IgD-negative memory B cell (primary cell): ENCODE measurements around the gene IFT27. TPM values are rescaled to one million over a fixed set of nuclear protein-coding genes. Genes with fewer than 3 reads are reported as not detected.
"Not testable (repeated sequence)": the region's sequence is repeated elsewhere in the genome, so short reads cannot be mapped to it uniquely, and the experiment has no call there.

Source experiments
- H3K27ac Mint-ChIP-seq, 3 donors: one replicate each; pipeline ENCODE4 v1.8.0; 2020 to 2022; ENCODE audit warnings: mild to moderate bottlenecking in 3 of 3, mixed read lengths in 3 of 3, moderate library complexity in 1 of 3
- H3K27me3 Mint-ChIP-seq: one replicate; pipeline ENCODE4 v1.8.0; 2021; ENCODE audit warnings: mixed read lengths
- H3K36me3 Mint-ChIP-seq: one replicate; pipeline ENCODE4 v1.8.0; 2020; ENCODE audit warnings: mild to moderate bottlenecking, mixed read lengths
- H3K4me1 Mint-ChIP-seq, 3 donors: one replicate each; pipeline ENCODE4 v1.8.0; 2020 to 2022; ENCODE audit warnings: mixed read lengths in 3 of 3, mild to moderate bottlenecking in 1 of 3
- H3K4me3 Mint-ChIP-seq, 4 donors: one replicate each; pipeline ENCODE4 v1.8.0; 2020 to 2022; ENCODE audit warnings: mild to moderate bottlenecking in 4 of 4, mixed read lengths in 4 of 4, moderate library complexity in 3 of 4
- H3K9me3 Mint-ChIP-seq, 3 donors: one replicate each; pipeline ENCODE4 v1.8.0; 2020 to 2021; ENCODE audit warnings: mixed read lengths in 3 of 3, mild to moderate bottlenecking in 1 of 3
- polyA plus RNA-seq: library from polyadenylated mRNA; unstranded; fragments of 300-500 nt; fragmentation: Illumina TruSeq; gene quantifications from one replicate; pipeline ENCODE4 v1.2.3, GENCODE V29; 2021

Gene IFT27
- polyA plus RNA-seq, 1 donor from 2014 or later = 12.4 TPM

- H3K4me1 Mint-ChIP-seq = peaks cover 0 to 4% (median 1%) of the 10 kb centered on the region in 3 donors
- peaks cover 2% of the 10 kb centered on the region for H3K36me3 Mint-ChIP-seq
Observed at GRCh38 chr22:36736701-36737320, 39.1 kb downstream of the IFT27 start.

GRCh38 chr22:36734171-36735058 lies 41.5 kb downstream of the IFT27 start:
- Mint-ChIP-seq H3K4me1 (peaks cover 0 to 4% (median 1%) of the 10 kb centered on the region in 3 donors), H3K36me3 (peaks cover 2% of the 10 kb centered on the region), H3K9me3 (peaks cover 3 to 4% (median 3%) of the 10 kb centered on the region in 3 donors), H3K4me3 (no peak overlapping the region), H3K27me3 (peaks cover 33% of the 10 kb centered on the region), H3K27ac (no peak overlapping the region)

More at GRCh38 chr22:36736701-36737320, 39.1 kb downstream of the IFT27 start:
- H3K4me3 Mint-ChIP-seq = no peak overlapping the region
- H3K27me3 Mint-ChIP-seq = peaks cover 30% of the 10 kb centered on the region
- H3K9me3 Mint-ChIP-seq = peaks cover 3 to 10% (median 3%) of the 10 kb centered on the region in 3 donors
- no peak overlapping the region for H3K27ac Mint-ChIP-seq

GRCh38 chr22:36733271-36733670 lies 42.6 kb downstream of the IFT27 start:
- H3K27ac Mint-ChIP-seq = no peak overlapping the region
- H3K4me3 Mint-ChIP-seq = no peak overlapping the region
- H3K9me3 Mint-ChIP-seq = peaks cover 0 to 1% (median 0%) of the 10 kb centered on the region in 3 donors
- H3K27me3 Mint-ChIP-seq = peaks cover 32% of the 10 kb centered on the region
- H3K4me1 Mint-ChIP-seq = peaks cover 0 to 2% (median 1%) of the 10 kb centered on the region in 3 donors
- H3K36me3 Mint-ChIP-seq = no peaks in the 10 kb centered on the region

GRCh38 chr22:36732609-36733008 lies 43.3 kb downstream of the IFT27 start:
- H3K27ac Mint-ChIP-seq = no peak overlapping the region
- H3K4me3 Mint-ChIP-seq = no peak overlapping the region
- no peaks in the 10 kb centered on the region for H3K36me3 Mint-ChIP-seq
- H3K4me1 Mint-ChIP-seq = peaks cover 0 to 1% (median 0%) of the 10 kb centered on the region in 3 donors
- peaks cover 32% of the 10 kb centered on the region for H3K27me3 Mint-ChIP-seq
- peaks cover 0 to 1% (median 0%) of the 10 kb centered on the region in 3 donors for H3K9me3 Mint-ChIP-seq

GRCh38 chr22:36731916-36732315 lies 44.0 kb downstream of the IFT27 start:
- no peaks in the 10 kb centered on the region for H3K36me3 Mint-ChIP-seq
- H3K9me3 Mint-ChIP-seq = peaks cover 0 to 1% (median 0%) of the 10 kb centered on the region in 3 donors
- H3K27ac Mint-ChIP-seq = no peak overlapping the region
- peaks cover 0 to 1% (median 0%) of the 10 kb centered on the region in 3 donors for H3K4me1 Mint-ChIP-seq
- H3K27me3 Mint-ChIP-seq = peaks cover 27% of the 10 kb centered on the region
- no peak overlapping the region for H3K4me3 Mint-ChIP-seq

- not testable (repeated sequence) for H3K36me3 Mint-ChIP-seq, H3K4me1 Mint-ChIP-seq, H3K9me3 Mint-ChIP-seq, H3K4me3 Mint-ChIP-seq, H3K27ac Mint-ChIP-seq
- H3K27me3 Mint-ChIP-seq = peaks cover 27% of the 10 kb centered on the region
Observed at GRCh38 chr22:36731321-36731720, 44.6 kb downstream of the IFT27 start.

- Mint-ChIP-seq H3K27me3 (peaks cover 27% of the 10 kb centered on the region), H3K9me3 (no peaks in the 10 kb centered on the region), H3K36me3 (no peaks in the 10 kb centered on the region), H3K27ac (no peak overlapping the region), H3K4me1 (peaks cover 0 to 1% (median 0%) of the 10 kb centered on the region in 3 donors), H3K4me3 (no peak overlapping the region)
Observed at GRCh38 chr22:36730176-36730858, 45.6 kb downstream of the IFT27 start.

GRCh38 chr22:36729321-36729720 lies 46.6 kb downstream of the IFT27 start:
- peaks cover 0 to 1% (median 0%) of the 10 kb centered on the region in 3 donors for H3K4me1 Mint-ChIP-seq
- no peak overlapping the region for H3K4me3 Mint-ChIP-seq
- peaks cover 29% of the 10 kb centered on the region for H3K27me3 Mint-ChIP-seq
- no peak overlapping the region for H3K27ac Mint-ChIP-seq
- no peaks in the 10 kb centered on the region for H3K9me3 Mint-ChIP-seq
- no peaks in the 10 kb centered on the region for H3K36me3 Mint-ChIP-seq

- Mint-ChIP-seq H3K27ac (no peak overlapping the region), H3K9me3 (no peaks in the 10 kb centered on the region), H3K36me3 (no peaks in the 10 kb centered on the region), H3K27me3 (peaks cover 23% of the 10 kb centered on the region), H3K4me3 (no peak overlapping the region), H3K4me1 (no peaks in the 10 kb centered on the region)
Observed at GRCh38 chr22:36728505-36728904, 47.4 kb downstream of the IFT27 start.

GRCh38 chr22:36727927-36728488 lies 47.9 kb downstream of the IFT27 start:
- no peak overlapping the region for H3K27ac Mint-ChIP-seq
- no peaks in the 10 kb centered on the region for H3K9me3 Mint-ChIP-seq
- no peaks in the 10 kb centered on the region for H3K4me1 Mint-ChIP-seq
- no peak overlapping the region for H3K4me3 Mint-ChIP-seq
- H3K27me3 Mint-ChIP-seq = peaks cover 24% of the 10 kb centered on the region
- no peaks in the 10 kb centered on the region for H3K36me3 Mint-ChIP-seq

GRCh38 chr22:36727110-36727509 lies 48.8 kb downstream of the IFT27 start:
- peaks cover 3% of the 10 kb centered on the region for H3K36me3 Mint-ChIP-seq
- H3K9me3 Mint-ChIP-seq = no peaks in the 10 kb centered on the region
- H3K27ac Mint-ChIP-seq = no peak overlapping the region
- no peak overlapping the region for H3K4me3 Mint-ChIP-seq
- peaks cover 29% of the 10 kb centered on the region for H3K27me3 Mint-ChIP-seq
- H3K4me1 Mint-ChIP-seq = no peaks in the 10 kb centered on the region

GRCh38 chr22:36726007-36726380 lies 49.9 kb downstream of the IFT27 start:
- peaks cover 28% of the 10 kb centered on the region for H3K27me3 Mint-ChIP-seq
- no peak overlapping the region for H3K27ac Mint-ChIP-seq
- H3K9me3 Mint-ChIP-seq = no peaks in the 10 kb centered on the region
- no peak overlapping the region for H3K4me3 Mint-ChIP-seq
- no peaks in the 10 kb centered on the region for H3K4me1 Mint-ChIP-seq
- peaks cover 3% of the 10 kb centered on the region for H3K36me3 Mint-ChIP-seq

- Mint-ChIP-seq H3K27me3 (peaks cover 32% of the 10 kb centered on the region), H3K27ac (no peak overlapping the region), H3K4me3 (no peak overlapping the region), H3K4me1 (no peaks in the 10 kb centered on the region), H3K9me3 (no peaks in the 10 kb centered on the region), H3K36me3 (peaks cover 3% of the 10 kb centered on the region)
Observed at GRCh38 chr22:36725366-36726006, 50.4 kb downstream of the IFT27 start.

- H3K4me1 Mint-ChIP-seq = no peaks in the 10 kb centered on the region
- H3K27me3 Mint-ChIP-seq = peaks cover 32% of the 10 kb centered on the region
- H3K27ac Mint-ChIP-seq = no peak overlapping the region
- no peaks in the 10 kb centered on the region for H3K9me3 Mint-ChIP-seq
- no peak overlapping the region for H3K4me3 Mint-ChIP-seq
- H3K36me3 Mint-ChIP-seq = peaks cover 3% of the 10 kb centered on the region
Observed at GRCh38 chr22:36724836-36725235, 51.1 kb downstream of the IFT27 start.
